Measurements from ENCODE around the gene SMPD3. TPM values are rescaled to one million over a fixed set of nuclear protein-coding genes. Genes with fewer than 3 reads are reported as not detected.

Gene SMPD3
- total and polyA plus RNA-seq, 2 donors = 0.18 to 2.0 TPM

- H3K27ac ChIP-seq (ENCODE audit: low read depth) = no peak overlapping the region
- H3K4me1 ChIP-seq (ENCODE audit: insufficient read depth) = no peaks in the 10 kb centered on the region
- H3K36me3 ChIP-seq (ENCODE audit: insufficient read depth) = no peaks in the 10 kb centered on the region
- no peak overlapping the region for H3K4me3 ChIP-seq (ENCODE audit: low read depth, low read length)
- WGBS = 80% methylated on average over 20 of the region's 20 CpGs
- no peak for DNase-seq (ENCODE audit: extremely low spot score)
These were observed 80.9 kb downstream of the SMPD3 start for GRCh38 chr16:68367440-68367839.

- no peak for DNase-seq (ENCODE audit: extremely low spot score)
- no peaks in the 10 kb centered on the region for H3K36me3 ChIP-seq (ENCODE audit: insufficient read depth)
- WGBS = 34% methylated on average over 13 of the region's 13 CpGs
- no peak overlapping the region for H3K4me3 ChIP-seq (ENCODE audit: low read depth, low read length)
- H3K4me1 ChIP-seq (ENCODE audit: insufficient read depth) = no peaks in the 10 kb centered on the region
- H3K27ac ChIP-seq (ENCODE audit: low read depth) = no peak overlapping the region
These were observed 81.3 kb downstream of the SMPD3 start for GRCh38 chr16:68367030-68367429.

GRCh38 chr16:68366062-68366461 lies 82.2 kb downstream of the SMPD3 start:
- 40% methylated on average over 8 of the region's 8 CpGs for WGBS
- no peak overlapping the region for H3K27ac ChIP-seq (ENCODE audit: low read depth)
- H3K4me3 ChIP-seq (ENCODE audit: low read depth, low read length) = no peak overlapping the region

DNA sequence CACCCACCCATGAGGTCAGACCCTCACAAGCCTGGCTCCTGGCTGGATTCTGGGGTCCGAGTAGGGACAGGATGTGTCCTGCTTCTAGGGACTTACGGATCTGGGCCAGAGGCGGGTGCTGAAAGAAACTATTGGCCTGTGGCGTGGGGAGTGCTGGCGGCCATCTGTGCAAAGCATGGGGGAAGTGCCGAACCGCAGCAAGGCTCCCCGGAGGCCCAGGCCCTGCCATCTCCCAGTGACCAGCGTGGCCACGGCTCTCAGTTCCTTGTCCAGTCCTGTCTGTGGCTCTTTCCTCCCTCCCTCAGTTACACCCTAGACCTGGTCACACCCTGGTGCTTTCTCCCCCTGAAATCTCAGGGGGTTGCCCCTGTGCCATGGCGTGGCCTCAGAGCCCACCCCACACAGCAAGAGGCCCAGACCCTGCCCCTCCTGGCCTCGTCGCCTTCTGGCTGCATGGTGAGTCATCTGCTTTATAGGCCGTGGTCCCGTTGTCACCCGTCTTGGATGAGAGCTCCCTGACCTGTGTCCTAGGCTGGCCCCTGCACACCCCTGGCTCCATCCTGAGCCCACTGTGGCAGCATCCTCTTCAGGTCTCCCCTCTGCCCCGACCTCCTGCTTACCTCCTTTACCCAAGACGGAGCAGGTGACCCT lies 83.0 kb downstream of the SMPD3 start:
- Histone ChIP-seq H3K27ac (ENCODE audit: low read depth) (no peak overlapping the region), H3K36me3 (ENCODE audit: insufficient read depth) (no peaks in the 10 kb centered on the region), H3K4me3 (ENCODE audit: low read depth, low read length) (no peak overlapping the region), H3K4me1 (ENCODE audit: insufficient read depth) (no peaks in the 10 kb centered on the region)
- WGBS = 46% methylated on average over 18 of the region's 18 CpGs
- DNase-seq (ENCODE audit: extremely low spot score) = no peak

More at GRCh38 chr16:68366062-68366461, 82.2 kb downstream of the SMPD3 start:
- no peak for DNase-seq (ENCODE audit: extremely low spot score)
- no peaks in the 10 kb centered on the region for H3K36me3 ChIP-seq (ENCODE audit: insufficient read depth)
- no peaks in the 10 kb centered on the region for H3K4me1 ChIP-seq (ENCODE audit: insufficient read depth)

GRCh38 chr16:68364561-68364998 lies 83.7 kb downstream of the SMPD3 start:
- no peaks in the 10 kb centered on the region for H3K4me1 ChIP-seq (ENCODE audit: insufficient read depth)
- DNase-seq (ENCODE audit: extremely low spot score) = no peak
- no peak overlapping the region for H3K4me3 ChIP-seq (ENCODE audit: low read depth, low read length)
- no peak overlapping the region for H3K27ac ChIP-seq (ENCODE audit: low read depth)
- no peaks in the 10 kb centered on the region for H3K36me3 ChIP-seq (ENCODE audit: insufficient read depth)
- 47% methylated on average over 14 of the region's 14 CpGs for WGBS

GRCh38 chr16:68363658-68364521 lies 84.4 kb downstream of the SMPD3 start:
- no peak for DNase-seq (ENCODE audit: extremely low spot score)
- H3K4me3 ChIP-seq (ENCODE audit: low read depth, low read length) = no peak overlapping the region
- H3K27ac ChIP-seq (ENCODE audit: low read depth) = no peak overlapping the region
- 55% methylated on average over 22 of the region's 22 CpGs for WGBS
- no peaks in the 10 kb centered on the region for H3K36me3 ChIP-seq (ENCODE audit: insufficient read depth)
- no peaks in the 10 kb centered on the region for H3K4me1 ChIP-seq (ENCODE audit: insufficient read depth)

GRCh38 chr16:68362947-68363657 lies 85.2 kb downstream of the SMPD3 start:
- Histone ChIP-seq H3K36me3 (ENCODE audit: insufficient read depth) (peaks cover under 1% of the 10 kb centered on the region), H3K27ac (ENCODE audit: low read depth) (no peak overlapping the region), H3K4me1 (ENCODE audit: insufficient read depth) (no peaks in the 10 kb centered on the region), H3K4me3 (ENCODE audit: low read depth, low read length) (no peak overlapping the region)
- WGBS = 67% methylated on average over 18 of the region's 18 CpGs
- no peak for DNase-seq (ENCODE audit: extremely low spot score)

DNA sequence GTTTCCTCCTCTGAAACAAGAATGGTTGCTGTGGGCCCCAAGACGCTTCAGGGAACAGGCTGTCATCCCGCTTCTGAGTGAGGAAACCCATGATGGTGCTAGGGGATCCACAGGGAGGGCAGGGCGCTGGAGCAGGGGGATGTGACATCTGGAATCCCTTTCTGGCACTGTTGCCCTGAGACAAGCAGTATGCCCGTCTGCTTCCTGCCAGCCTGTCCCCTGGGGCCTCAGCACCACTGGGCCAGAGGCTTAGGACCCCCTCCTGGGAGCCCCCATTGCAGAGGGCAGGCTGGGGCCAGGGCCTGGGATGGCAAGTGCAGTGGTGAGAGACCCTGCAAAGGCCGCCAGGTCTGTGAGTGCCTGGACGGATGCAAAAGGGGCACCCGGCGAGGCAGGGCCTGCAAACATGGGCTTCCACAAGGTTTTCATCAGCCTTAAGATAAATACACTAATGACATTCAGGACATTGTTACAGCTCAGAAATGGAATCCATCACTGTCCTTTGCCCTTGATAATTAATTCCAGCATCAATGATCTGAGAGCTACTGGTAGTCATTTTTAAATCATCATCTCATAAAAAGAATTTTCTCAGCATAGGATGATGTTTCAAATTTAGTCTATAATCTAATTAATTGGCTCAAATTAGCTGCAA lies 85.9 kb downstream of the SMPD3 start:
- WGBS = 59% methylated on average over 8 of the region's 8 CpGs
- DNase-seq (ENCODE audit: extremely low spot score) = no peak
- Histone ChIP-seq H3K27ac (ENCODE audit: low read depth) (no peak overlapping the region), H3K4me1 (ENCODE audit: insufficient read depth) (no peaks in the 10 kb centered on the region), H3K4me3 (ENCODE audit: low read depth, low read length) (no peak overlapping the region), H3K36me3 (ENCODE audit: insufficient read depth) (peaks cover 2% of the 10 kb centered on the region)

- Histone ChIP-seq H3K4me1 (ENCODE audit: insufficient read depth) (no peaks in the 10 kb centered on the region), H3K4me3 (ENCODE audit: low read depth, low read length) (no peak overlapping the region), H3K27ac (ENCODE audit: low read depth) (no peak overlapping the region), H3K36me3 (ENCODE audit: insufficient read depth) (peaks cover 5% of the 10 kb centered on the region)
- DNase-seq (ENCODE audit: extremely low spot score) = no peak
- 37% methylated on average over 16 of the region's 16 CpGs for WGBS
These were observed 86.8 kb downstream of the SMPD3 start for GRCh38 chr16:68361485-68361884.

DNA sequence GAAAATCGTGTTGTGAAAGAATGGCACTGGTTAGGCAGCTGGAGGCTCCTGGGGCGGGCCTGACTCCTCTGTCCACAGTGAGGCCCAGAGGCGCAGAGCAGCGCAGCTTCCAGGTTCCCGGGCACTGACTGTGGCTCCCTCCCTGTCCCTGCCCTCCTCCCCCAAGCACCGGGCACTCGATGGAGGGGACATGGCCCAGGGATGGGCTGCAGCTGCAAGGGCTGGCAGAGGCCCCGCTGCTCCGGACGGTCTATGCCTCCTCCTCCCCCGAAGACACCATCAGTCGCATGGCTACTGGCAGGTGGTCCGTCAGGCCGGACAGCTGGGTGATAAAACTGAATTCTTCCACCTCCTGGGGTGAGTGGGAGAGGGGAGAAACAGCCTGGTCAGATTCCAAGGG lies 87.4 kb downstream of the SMPD3 start:
- no peak for DNase-seq (ENCODE audit: extremely low spot score)
- H3K4me3 ChIP-seq (ENCODE audit: low read depth, low read length) = no peak overlapping the region
- H3K4me1 ChIP-seq (ENCODE audit: insufficient read depth) = no peaks in the 10 kb centered on the region
- H3K27ac ChIP-seq (ENCODE audit: low read depth) = no peak overlapping the region
- WGBS = 67% methylated on average over 14 of the region's 14 CpGs
- H3K36me3 ChIP-seq (ENCODE audit: insufficient read depth) = peaks cover 5% of the 10 kb centered on the region

DNA sequence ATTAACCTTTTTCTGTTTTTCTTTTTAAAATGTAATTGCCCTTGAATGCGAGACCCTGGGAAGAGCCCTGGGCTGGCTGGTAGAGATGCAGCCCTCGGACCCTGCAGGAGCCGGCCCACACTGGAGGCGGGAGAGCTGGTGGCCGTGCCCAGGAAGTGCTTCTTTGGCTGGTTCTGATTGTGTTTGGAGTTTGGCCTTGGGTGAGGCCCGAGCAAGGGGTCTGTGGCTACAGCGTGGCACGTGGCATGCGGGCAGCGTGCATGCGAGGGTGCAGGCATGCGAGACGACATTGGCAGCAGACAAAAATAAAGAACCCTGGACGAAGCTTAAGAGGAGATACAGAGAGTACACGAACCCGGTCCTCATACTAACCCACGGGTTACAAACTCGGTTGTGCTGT lies 87.8 kb downstream of the SMPD3 start:
- no peaks in the 10 kb centered on the region for H3K4me1 ChIP-seq (ENCODE audit: insufficient read depth)
- H3K36me3 ChIP-seq (ENCODE audit: insufficient read depth) = peaks cover 5% of the 10 kb centered on the region
- no peak overlapping the region for H3K27ac ChIP-seq (ENCODE audit: low read depth)
- no peak for DNase-seq (ENCODE audit: extremely low spot score)
- H3K4me3 ChIP-seq (ENCODE audit: low read depth, low read length) = no peak overlapping the region
- 91% methylated on average over 18 of the region's 18 CpGs for WGBS

DNA sequence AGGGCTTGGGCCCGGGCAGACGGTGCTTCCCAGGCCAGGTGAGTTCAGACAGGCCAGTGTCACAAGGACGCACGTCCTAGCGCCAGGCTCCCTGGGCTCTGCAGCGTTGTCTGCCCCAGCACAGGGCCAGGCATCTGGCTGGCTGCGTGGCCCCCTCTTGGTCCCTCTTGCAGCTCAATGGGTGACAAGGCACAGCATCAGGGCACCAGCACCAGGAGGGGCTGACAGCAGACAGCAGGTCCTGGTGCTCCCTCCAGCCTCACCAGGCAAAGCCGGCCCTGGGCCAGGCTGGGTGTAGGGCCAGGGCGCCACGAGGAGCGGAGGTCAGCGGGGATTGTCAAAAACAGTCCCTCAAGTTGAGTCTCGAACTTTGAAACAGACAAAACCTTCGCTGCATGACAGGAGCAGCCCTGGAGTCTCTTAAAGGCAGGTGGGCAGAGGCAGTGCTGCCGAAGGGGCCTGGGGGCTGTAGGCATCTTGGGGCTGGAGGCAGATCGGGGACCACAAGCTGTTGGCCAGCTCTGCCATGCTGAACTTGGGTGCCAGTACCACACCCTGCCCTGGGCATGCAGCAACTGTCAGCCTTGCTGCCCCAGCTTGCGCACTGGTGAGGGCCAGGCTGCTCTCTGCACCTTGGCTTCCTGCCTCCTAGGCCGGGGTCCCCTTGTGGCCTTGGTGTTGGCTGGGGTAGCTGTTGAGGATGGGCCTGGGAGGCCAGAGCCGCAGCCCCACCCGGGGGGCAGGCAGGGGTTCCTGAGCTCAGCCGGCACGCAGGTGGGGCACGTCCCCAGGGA lies 88.7 kb downstream of the SMPD3 start:
- Histone ChIP-seq H3K4me3 (ENCODE audit: low read depth, low read length) (no peak overlapping the region), H3K4me1 (ENCODE audit: insufficient read depth) (no peaks in the 10 kb centered on the region), H3K36me3 (ENCODE audit: insufficient read depth) (peaks cover 8% of the 10 kb centered on the region), H3K27ac (ENCODE audit: low read depth) (no peak overlapping the region)
- no peak for DNase-seq (ENCODE audit: extremely low spot score)
- 88% methylated on average over 23 of the region's 23 CpGs for WGBS

GRCh38 chr16:68358951-68359350 lies 89.4 kb downstream of the SMPD3 start:
- DNase-seq (ENCODE audit: extremely low spot score) = no peak
- Histone ChIP-seq H3K36me3 (ENCODE audit: insufficient read depth) (peaks cover 10% of the 10 kb centered on the region), H3K4me3 (ENCODE audit: low read depth, low read length) (no peak overlapping the region), H3K27ac (ENCODE audit: low read depth) (no peak overlapping the region), H3K4me1 (ENCODE audit: insufficient read depth) (no peaks in the 10 kb centered on the region)
- 84% methylated on average over 13 of the region's 13 CpGs for WGBS
